Measurements from ENCODE around the gene PDE9A. TPM values are rescaled to one million over a fixed set of nuclear protein-coding genes. Genes with fewer than 3 reads are reported as not detected.

PDE9A gene
- total RNA-seq, 1 experiment from 2014 or later, result 31.9 TPM

DNA sequence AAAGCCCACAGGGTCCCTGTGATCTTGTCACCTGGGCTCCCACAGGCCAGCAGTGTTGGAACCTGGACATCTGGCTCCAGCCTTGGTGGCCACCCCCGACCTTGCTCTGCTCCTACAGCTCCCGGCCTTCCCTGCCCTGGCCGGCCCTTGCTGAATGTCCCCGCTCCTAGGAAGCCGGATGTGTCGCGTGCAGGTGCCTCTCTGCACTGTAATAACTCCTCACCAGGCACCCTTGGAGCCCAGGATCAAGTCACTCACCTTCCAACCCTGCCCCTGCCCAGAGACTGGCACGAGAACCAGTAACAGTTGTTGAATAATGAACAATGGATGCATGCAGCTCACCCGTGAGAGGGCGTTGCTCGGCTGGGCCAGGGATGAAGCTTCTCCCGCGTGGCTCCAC lies 12.1 kb downstream of the PDE9A start:
- Histone ChIP-seq H4K91ac (ENCODE audit: insufficient read length, low read depth, low read length) (no peak overlapping the region), H3K4me1 (ENCODE audit: insufficient read depth, low read length) (0 out of 2 replicates have a peak, but pooled peaks cover 3% of the 10 kb centered on the region), H2BK5ac (ENCODE audit: insufficient read length, low read length) (no peak overlapping the region), H3K18ac (ENCODE audit: insufficient read length, low read depth, low read length) (no peak overlapping the region), H2BK15ac (ENCODE audit: low read depth, low read length) (no peak overlapping the region), H2BK120ac (ENCODE audit: low read depth, low read length, poor library complexity, severe bottlenecking) (no peak overlapping the region), H3K79me1 (ENCODE audit: insufficient read depth, low read depth, low read length, poor library complexity, severe bottlenecking) (no peaks in the 10 kb centered on the region), H3K14ac (ENCODE audit: insufficient read depth, low read length) (no peak overlapping the region), H3K56ac (ENCODE audit: insufficient read length, low read depth, low read length) (no peak overlapping the region), H4K5ac (ENCODE audit: insufficient read length, low read depth, low read length) (no peak overlapping the region), H2AFZ (ENCODE audit: low read length) (no peak overlapping the region), H4K20me1 (ENCODE audit: control insufficient read depth, insufficient read depth, insufficient read length) (peaks cover 7% of the 10 kb centered on the region), H3K9ac (ENCODE audit: extremely low read depth, insufficient read length, low read length) (no peak overlapping the region), H2BK12ac (ENCODE audit: insufficient read length, low read depth, low read length) (no peak overlapping the region), H3K27ac (ENCODE audit: insufficient read length, low read depth, low read length) (no peak overlapping the region), H4K8ac (replicated peaks; ENCODE audit: insufficient read length, low read depth, low read length) (no peak overlapping the region), H3K4me2 (ENCODE audit: insufficient read depth, insufficient read length, low read length) (no peak overlapping the region), H3K79me2 (ENCODE audit: insufficient read depth, low read length) (peaks cover 13% of the 10 kb centered on the region; the same call in 1 of the 2 replicates), H2BK20ac (ENCODE audit: low read depth, low read length, poor library complexity, severe bottlenecking) (no peak overlapping the region), H3K27me3 (ENCODE audit: insufficient read depth, low read length) (no peaks in the 10 kb centered on the region), H3K23ac (ENCODE audit: insufficient read length, low read depth, low read length) (no peak overlapping the region), H3K4ac (ENCODE audit: low read depth, low read length) (no peak overlapping the region), H3K23me2 (ENCODE audit: insufficient read length, low read depth, low read length, poor library complexity, severe bottlenecking) (no peaks in the 10 kb centered on the region), H3T11ph (ENCODE audit: low read length) (no peak overlapping the region), H2AK5ac (ENCODE audit: insufficient read length, low read length) (no peak overlapping the region), H3K9me3 (ENCODE audit: control insufficient read depth, low read depth, low read length) (no peaks in the 10 kb centered on the region)
- no CpG with 5 or more reads among the region's 13 CpGs for WGBS (ENCODE audit: extremely low coverage, insufficient read length, low lambda C conversion rate)
- TF ChIP-seq, protein P1, sequence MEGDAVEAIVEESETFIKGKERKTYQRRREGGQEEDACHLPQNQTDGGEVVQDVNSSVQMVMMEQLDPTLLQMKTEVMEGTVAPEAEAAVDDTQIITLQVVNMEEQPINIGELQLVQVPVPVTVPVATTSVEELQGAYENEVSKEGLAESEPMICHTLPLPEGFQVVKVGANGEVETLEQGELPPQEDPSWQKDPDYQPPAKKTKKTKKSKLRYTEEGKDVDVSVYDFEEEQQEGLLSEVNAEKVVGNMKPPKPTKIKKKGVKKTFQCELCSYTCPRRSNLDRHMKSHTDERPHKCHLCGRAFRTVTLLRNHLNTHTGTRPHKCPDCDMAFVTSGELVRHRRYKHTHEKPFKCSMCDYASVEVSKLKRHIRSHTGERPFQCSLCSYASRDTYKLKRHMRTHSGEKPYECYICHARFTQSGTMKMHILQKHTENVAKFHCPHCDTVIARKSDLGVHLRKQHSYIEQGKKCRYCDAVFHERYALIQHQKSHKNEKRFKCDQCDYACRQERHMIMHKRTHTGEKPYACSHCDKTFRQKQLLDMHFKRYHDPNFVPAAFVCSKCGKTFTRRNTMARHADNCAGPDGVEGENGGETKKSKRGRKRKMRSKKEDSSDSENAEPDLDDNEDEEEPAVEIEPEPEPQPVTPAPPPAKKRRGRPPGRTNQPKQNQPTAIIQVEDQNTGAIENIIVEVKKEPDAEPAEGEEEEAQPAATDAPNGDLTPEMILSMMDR (conservative IDR thresholded peaks at IDR 0.05), result no peak
- no peak for DNase-seq
- Mint-ChIP-seq H3K27ac (peak overlapping the region in 1 of 3 experiments; percentile 51; a peak in 1 of 7 replicates), H3K9me3 (no peaks in the 10 kb centered on the region), H3K36me3 (ENCODE audit: insufficient read depth in 1 of 3, low read depth in 3 of 3) (peaks cover 0 to 16% (median 15%) of the 10 kb centered on the region in 3 experiments; a peak in 5 of 7 replicates), H3K27me3 (ENCODE audit: low read depth) (no peaks in the 10 kb centered on the region; the same call in 1 of the 2 replicates), H3K4me1 (peaks cover 35 to 41% of the 10 kb centered on the region in 2 experiments), H3K4me3 (no peak overlapping the region)
